HG03558 (cell line): Measurements from ENCODE around the gene CAVIN3.
A peak's percentile ranks its signal among the peaks of the same experiment; 100 is the strongest.

Experiments used
- ATAC-seq: cut with Tn5 transposase; IDR thresholded peaks from one replicate; pipeline ENCODE4 v1.9.1; 2021; ENCODE audit warnings: moderate number of reproducible peaks; ENCODE audit not compliant: unreplicated experiment; ENCODE audit errors: extremely low read depth

The CAVIN3 gene

GRCh38 chr11:6320411-6321155 lies at the start of gene CAVIN3:
Gene CAVIN3 (minus strand): TSS chr11:6320501. CDS start chr11:6320476, 25 bp downstream.
- no peak for ATAC-seq

DNA sequence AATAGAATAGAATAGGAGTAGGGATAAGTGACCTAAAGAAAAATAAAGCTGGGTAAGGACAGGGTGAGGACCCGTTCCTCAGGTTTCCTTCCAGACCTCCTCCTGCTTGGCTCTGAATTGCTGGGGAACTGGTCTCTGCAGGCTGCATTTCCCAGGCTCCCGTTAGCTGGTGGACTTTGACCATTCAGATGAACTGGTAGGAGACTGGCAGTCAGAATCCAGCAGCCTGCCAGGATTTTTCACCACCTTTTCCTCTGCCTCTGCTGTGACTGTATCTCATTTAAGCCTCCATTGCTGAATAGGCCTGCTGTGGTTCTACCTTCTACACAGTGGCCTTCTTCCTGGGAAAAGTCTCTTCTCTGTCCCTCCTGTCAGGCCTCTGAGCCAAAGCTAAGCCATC lies 45.4 kb upstream of the CAVIN3 start:
- ATAC-seq, result no peak

- ATAC-seq, result peak; percentile 65
These were observed 42.8 kb upstream of the CAVIN3 start for GRCh38 chr11:6362873-6363678.

GRCh38 chr11:6362185-6362872 lies 42.0 kb upstream of the CAVIN3 start:
- ATAC-seq, result no peak

GRCh38 chr11:6360183-6360582 lies 39.9 kb upstream of the CAVIN3 start:
- no peak for ATAC-seq

- ATAC-seq, result no peak
These were observed 36.9 kb upstream of the CAVIN3 start for GRCh38 chr11:6357222-6357621.

DNA sequence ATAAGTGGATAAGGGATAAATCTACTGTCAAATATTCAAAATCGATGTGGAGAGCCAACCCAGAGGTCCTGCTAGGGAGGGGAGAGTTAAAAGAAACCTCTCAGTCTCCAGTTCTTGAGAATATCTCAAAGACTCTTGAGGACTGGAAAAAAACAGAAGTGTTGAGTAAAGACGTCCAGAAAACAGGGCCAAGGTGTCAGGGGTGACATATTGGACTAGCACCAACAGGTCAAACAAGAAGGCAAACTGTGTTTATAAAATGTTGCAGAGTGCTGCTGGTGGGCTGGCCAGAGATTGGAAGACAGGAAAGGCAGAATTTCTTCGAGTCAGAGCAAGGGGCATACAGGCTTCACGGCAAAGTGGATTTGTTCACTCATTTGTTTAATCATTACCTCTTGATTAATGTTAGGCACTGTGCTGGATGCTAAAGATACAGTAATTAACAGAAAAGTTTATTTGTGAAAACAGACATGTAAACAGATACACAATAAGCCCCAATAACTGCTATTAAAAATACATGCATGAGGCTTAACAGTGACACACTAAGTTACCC lies 36.3 kb upstream of the CAVIN3 start:
- ATAC-seq, result no peak

GRCh38 chr11:6354651-6355485 lies 34.6 kb upstream of the CAVIN3 start:
- ATAC-seq, result no peak

DNA sequence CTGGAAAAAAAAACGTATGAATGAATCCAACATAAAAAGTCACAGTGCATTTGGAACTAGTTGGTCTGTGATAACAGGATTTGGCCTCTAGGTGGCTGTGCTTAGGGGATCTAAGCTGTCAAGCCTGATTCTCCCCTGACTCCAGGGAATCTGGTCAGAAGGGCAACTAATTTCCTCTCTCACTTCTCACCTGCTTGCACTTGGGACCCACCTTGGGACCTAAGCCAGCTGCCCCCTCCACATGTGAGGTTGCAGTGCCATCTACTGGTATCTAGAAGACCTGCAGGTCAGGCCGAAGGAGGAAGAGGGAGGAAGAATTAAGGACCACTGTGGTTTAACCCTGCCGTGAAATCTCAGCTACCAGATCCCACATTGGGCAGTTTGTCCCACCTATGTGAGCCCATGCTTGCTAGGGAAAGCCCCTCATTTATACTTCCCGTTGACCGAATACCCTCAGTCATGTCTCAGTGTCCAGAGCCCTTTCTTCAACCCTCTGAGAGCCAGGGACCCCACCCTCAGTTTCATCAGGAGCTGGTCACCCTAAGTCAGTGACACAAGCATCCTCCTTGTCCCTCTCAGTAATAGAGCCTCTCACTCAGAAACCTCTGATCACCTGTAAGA lies 33.2 kb upstream of the CAVIN3 start:
- ATAC-seq, result no peak

- ATAC-seq, result no peak
These were observed 31.6 kb upstream of the CAVIN3 start for GRCh38 chr11:6351782-6352382.

- ATAC-seq, result no peak
These were observed 30.2 kb upstream of the CAVIN3 start for GRCh38 chr11:6350486-6350885.

- no peak for ATAC-seq
These were observed 29.7 kb upstream of the CAVIN3 start for GRCh38 chr11:6350043-6350442.

DNA sequence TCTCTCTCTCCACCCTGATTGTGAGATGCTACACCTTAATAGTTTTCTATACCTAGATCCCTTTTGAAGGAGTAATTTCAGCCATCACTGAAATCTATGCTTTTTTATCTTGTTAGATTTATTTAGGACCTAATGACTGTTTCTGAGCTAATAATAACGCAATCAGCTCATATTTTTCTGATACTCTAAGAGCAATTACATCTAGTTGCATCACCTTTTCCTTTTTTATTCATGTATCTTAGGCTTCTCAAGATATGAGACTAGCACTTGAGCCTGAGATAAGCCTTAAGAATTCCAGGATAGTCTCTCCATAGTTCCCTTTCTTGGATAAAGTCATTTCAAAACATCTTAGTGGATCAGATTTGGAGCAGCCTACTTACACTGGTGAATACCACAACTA lies 25.1 kb upstream of the CAVIN3 start:
- no peak for ATAC-seq

- no peak for ATAC-seq
These were observed 16.0 kb upstream of the CAVIN3 start for GRCh38 chr11:6336293-6336692.

- ATAC-seq, result no peak
These were observed 14.5 kb upstream of the CAVIN3 start for GRCh38 chr11:6334806-6335205.

DNA sequence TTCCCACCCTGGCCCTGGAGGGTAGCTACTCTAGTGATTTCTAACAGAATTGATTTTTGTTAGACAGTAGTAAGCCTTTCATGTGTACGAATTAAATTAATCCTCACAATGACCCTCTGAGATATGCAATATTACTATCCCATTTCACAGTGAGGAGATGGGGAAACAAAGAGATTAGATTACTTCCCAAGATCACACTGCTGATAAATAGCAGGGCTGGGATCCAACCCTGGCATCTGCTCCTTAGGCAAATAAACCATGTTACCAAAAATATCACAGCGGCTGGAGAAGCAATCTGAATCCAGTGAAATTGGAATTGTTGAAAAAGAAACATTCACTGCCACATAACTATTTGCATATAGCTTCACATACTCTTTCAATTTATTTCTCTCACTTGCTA lies 12.8 kb upstream of the CAVIN3 start:
- ATAC-seq, result no peak

GRCh38 chr11:6332066-6332465 lies 11.8 kb upstream of the CAVIN3 start:
- ATAC-seq, result no peak

DNA sequence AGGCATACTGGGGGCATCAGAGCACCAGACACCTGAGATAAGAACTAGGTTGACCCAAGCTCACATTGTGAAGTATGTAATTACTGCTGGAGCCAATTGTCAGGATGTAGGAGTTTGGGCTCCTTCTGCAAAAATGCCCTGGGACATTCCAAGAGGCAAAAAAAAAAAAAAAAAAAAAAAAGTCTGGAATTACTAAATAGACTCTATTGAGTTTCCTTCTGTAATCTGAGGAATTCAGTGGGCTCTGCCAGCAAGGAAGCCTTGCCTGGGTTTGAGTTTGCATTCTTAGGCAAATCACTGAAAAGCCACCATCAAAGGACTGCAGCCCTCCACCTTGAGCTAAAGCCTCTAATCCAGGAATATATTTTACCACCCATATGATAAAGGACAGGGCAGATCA lies 8.0 kb upstream of the CAVIN3 start:
- ATAC-seq, result no peak

DNA sequence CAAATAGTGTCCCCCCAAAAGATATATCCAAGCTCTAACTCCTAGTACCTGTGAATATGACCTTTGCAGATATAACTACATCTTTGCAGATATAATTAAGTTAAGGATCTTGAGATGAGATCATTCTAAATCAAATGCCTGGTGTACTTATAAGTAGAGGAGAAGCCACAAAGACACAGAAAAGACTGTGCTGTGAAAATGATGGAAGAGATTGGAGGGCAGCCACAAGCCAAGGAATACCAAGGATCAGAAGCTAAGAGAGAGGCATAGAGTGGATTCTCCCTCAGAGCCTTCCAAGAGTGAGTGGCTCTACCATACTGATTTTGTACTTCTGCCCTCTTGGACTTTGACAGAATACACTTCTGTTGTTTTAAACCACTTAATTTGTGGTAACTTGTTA lies 7.5 kb upstream of the CAVIN3 start:
- no peak for ATAC-seq
